H9 (cell line): ENCODE results near the gene THSD7A. TPM values are rescaled to one million over a fixed set of nuclear protein-coding genes. Genes with fewer than 3 reads are reported as not detected.

Source experiments
- DNase-seq: peaks from one replicate; pipeline ENCODE4 v3.0.0-alpha.2; 2017
- H2AFZ ChIP-seq: one replicate; pipeline ENCODE4 v1.6.1; 2013; ENCODE audit warnings: mild to moderate bottlenecking, low read length, control low read depth, moderate library complexity
- H2AK5ac ChIP-seq: 2 replicates; pipeline ENCODE4 v1.6.1; 2013; ENCODE audit warnings: low read length, control low read depth, mixed read lengths; ENCODE audit not compliant: insufficient read length
- H2BK120ac ChIP-seq: one replicate; pipeline ENCODE4 v1.6.1; 2013; ENCODE audit warnings: low read depth, mild to moderate bottlenecking, low read length, control low read depth, inconsistent platforms; ENCODE audit not compliant: poor library complexity, severe bottlenecking
- H2BK12ac ChIP-seq: 2 replicates; pipeline ENCODE4 v1.6.1; 2013; ENCODE audit warnings: low read length, control low read depth, mixed read lengths, low read depth; ENCODE audit not compliant: insufficient read length
- H2BK15ac ChIP-seq: 2 replicates; pipeline ENCODE4 v1.6.1; 2013; ENCODE audit warnings: low read depth, low read length, control low read depth
- H2BK20ac ChIP-seq: one replicate; pipeline ENCODE4 v1.6.1; 2013; ENCODE audit warnings: low read depth, mild to moderate bottlenecking, low read length, control low read depth, inconsistent platforms; ENCODE audit not compliant: poor library complexity, severe bottlenecking
- H2BK5ac ChIP-seq: 2 replicates; pipeline ENCODE4 v1.6.1; 2013; ENCODE audit warnings: low read length, control low read depth, mixed read lengths; ENCODE audit not compliant: insufficient read length
- H3K14ac ChIP-seq: 2 replicates; pipeline ENCODE4 v1.6.1; 2013; ENCODE audit warnings: low read length, control low read depth; ENCODE audit not compliant: insufficient read depth
- H3K18ac ChIP-seq: 2 replicates; pipeline ENCODE4 v1.6.1; 2013; ENCODE audit warnings: low read depth, mild to moderate bottlenecking, mixed read lengths, low read length, control low read depth; ENCODE audit not compliant: insufficient read length
- H3K23ac ChIP-seq: 2 replicates; pipeline ENCODE4 v1.6.1; 2013; ENCODE audit warnings: low read length, control low read depth, mixed read lengths, low read depth; ENCODE audit not compliant: insufficient read length
- H3K23me2 ChIP-seq: 2 replicates; pipeline ENCODE4 v1.6.1; 2013; ENCODE audit warnings: low read depth, mild to moderate bottlenecking, mixed read lengths, low read length, control low read depth; ENCODE audit not compliant: insufficient read length, poor library complexity, severe bottlenecking
- H3K27ac ChIP-seq: 2 replicates; pipeline ENCODE4 v1.5.1; 2013; ENCODE audit warnings: low read length, control low read depth, mixed read lengths, low read depth; ENCODE audit not compliant: insufficient read length
- H3K27me3 ChIP-seq: 2 replicates; pipeline ENCODE4 v1.6.1; 2013; ENCODE audit warnings: low read length, control low read depth, inconsistent platforms; ENCODE audit not compliant: insufficient read depth
- H3K4ac ChIP-seq: 2 replicates; pipeline ENCODE4 v1.6.1; 2013; ENCODE audit warnings: low read depth, mild to moderate bottlenecking, control low read depth, inconsistent platforms, low read length, moderate library complexity
- H3K4me1 ChIP-seq: 2 replicates; pipeline ENCODE4 v1.6.1; 2013; ENCODE audit warnings: low read length, control low read depth, inconsistent platforms; ENCODE audit not compliant: insufficient read depth
- H3K4me2 ChIP-seq: 2 replicates; pipeline ENCODE4 v1.6.1; 2013; ENCODE audit warnings: low read length, control low read depth, mixed read lengths; ENCODE audit not compliant: insufficient read length, insufficient read depth
- H3K56ac ChIP-seq: 2 replicates; pipeline ENCODE4 v1.6.1; 2013; ENCODE audit warnings: low read depth, mild to moderate bottlenecking, mixed read lengths, low read length, control low read depth; ENCODE audit not compliant: insufficient read length
- H3K79me1 ChIP-seq: 2 replicates; pipeline ENCODE4 v1.6.1; 2013; ENCODE audit warnings: low read depth, mild to moderate bottlenecking, moderate library complexity, low read length, control low read depth, inconsistent platforms; ENCODE audit not compliant: insufficient read depth, poor library complexity, severe bottlenecking
- H3K79me2 ChIP-seq: 2 replicates; pipeline ENCODE4 v1.6.1; 2013; ENCODE audit warnings: low read length, control low read depth, inconsistent platforms; ENCODE audit not compliant: insufficient read depth
- H3K9ac ChIP-seq: 2 replicates; pipeline ENCODE4 v1.6.1; 2013; ENCODE audit warnings: low read length, control low read depth, mixed read lengths; ENCODE audit not compliant: insufficient read length; ENCODE audit errors: extremely low read depth
- H3K9me3 ChIP-seq: one replicate; pipeline ENCODE4 v1.6.1; 2013; ENCODE audit warnings: low read depth, low read length, inconsistent platforms; ENCODE audit not compliant: control insufficient read depth
- H3T11ph ChIP-seq: one replicate; pipeline ENCODE4 v1.6.1; 2013; ENCODE audit warnings: mild to moderate bottlenecking, low read length, control low read depth, inconsistent platforms
- H4K20me1 ChIP-seq: one replicate; pipeline ENCODE4 v1.6.1; 2013; ENCODE audit not compliant: control insufficient read depth, insufficient read length, insufficient read depth
- H4K5ac ChIP-seq: 2 replicates; pipeline ENCODE4 v1.6.1; 2013; ENCODE audit warnings: low read depth, mild to moderate bottlenecking, mixed read lengths, low read length, control low read depth; ENCODE audit not compliant: insufficient read length
- H4K8ac ChIP-seq: replicated peaks from 2 replicates; pipeline ENCODE4 v1.6.1; 2013; ENCODE audit warnings: low read length, control low read depth, mixed read lengths, low read depth; ENCODE audit not compliant: insufficient read length
- H4K91ac ChIP-seq: 2 replicates; pipeline ENCODE4 v1.6.1; 2013; ENCODE audit warnings: low read depth, mild to moderate bottlenecking, moderate library complexity, mixed read lengths, low read length, control low read depth; ENCODE audit not compliant: insufficient read length
- H3K27ac Mint-ChIP-seq, 3 experiments: 2 replicates in 2 of 3; 3 replicates in 1 of 3; pipeline ENCODE4 v1.8.0; 2020 to 2021; ENCODE audit warnings: mixed read lengths in 3 of 3, mild to moderate bottlenecking in 1 of 3, moderate library complexity in 1 of 3
- H3K27me3 Mint-ChIP-seq: 2 replicates; pipeline ENCODE4 v1.8.0; 2021; ENCODE audit warnings: low read depth, mild to moderate bottlenecking, moderate library complexity, mixed read lengths
- H3K36me3 Mint-ChIP-seq, 3 experiments: 2 replicates in 2 of 3; 3 replicates in 1 of 3; pipeline ENCODE4 v1.8.0; 2020 to 2021; ENCODE audit warnings: low read depth in 3 of 3, mixed read lengths in 3 of 3; ENCODE audit not compliant: insufficient read depth in 1 of 3
- H3K4me1 Mint-ChIP-seq, 2 experiments: 2 replicates each; pipeline ENCODE4 v1.8.0; 2020; ENCODE audit warnings: mixed read lengths in 2 of 2
- H3K4me3 Mint-ChIP-seq, 2 experiments: 2 replicates in 1 of 2; 3 replicates in 1 of 2; pipeline ENCODE4 v1.8.0; 2020 to 2021; ENCODE audit warnings: mild to moderate bottlenecking in 2 of 2, mixed read lengths in 2 of 2, moderate library complexity in 1 of 2
- H3K9me3 Mint-ChIP-seq, 2 experiments: 2 replicates in 1 of 2; 3 replicates in 1 of 2; pipeline ENCODE4 v1.8.0; 2020; ENCODE audit warnings: mild to moderate bottlenecking in 2 of 2, mixed read lengths in 2 of 2, moderate library complexity in 1 of 2
- CTCF ChIP-seq: fragments of 200-600 bp; sonication (generic); conservative IDR thresholded peaks from 3 replicates; pipeline ENCODE4 v1.8.0; 2021; ENCODE audit warnings: antibody characterized with exemption, mild to moderate bottlenecking
- WGBS: extraction: QIAGEN DNeasy Blood & Tissue Kit; methylation state at CpG from one replicate; pipeline ENCODE4 v1.1.7; 2013; ENCODE audit warnings: missing lambda C conversion rate, low lambda C conversion rate, mixed read lengths; ENCODE audit not compliant: insufficient read length; ENCODE audit errors: extremely low coverage; 5-methylcytosine and 5-hydroxymethylcytosine counted together
- total RNA-seq: library from RNA; stranded (reverse); gene quantifications from 2 replicates; pipeline ENCODE4 v1.2.1, GENCODE V29; 2021

THSD7A gene
- total RNA-seq, 1 experiment from 2014 or later = 0.42 TPM

DNA sequence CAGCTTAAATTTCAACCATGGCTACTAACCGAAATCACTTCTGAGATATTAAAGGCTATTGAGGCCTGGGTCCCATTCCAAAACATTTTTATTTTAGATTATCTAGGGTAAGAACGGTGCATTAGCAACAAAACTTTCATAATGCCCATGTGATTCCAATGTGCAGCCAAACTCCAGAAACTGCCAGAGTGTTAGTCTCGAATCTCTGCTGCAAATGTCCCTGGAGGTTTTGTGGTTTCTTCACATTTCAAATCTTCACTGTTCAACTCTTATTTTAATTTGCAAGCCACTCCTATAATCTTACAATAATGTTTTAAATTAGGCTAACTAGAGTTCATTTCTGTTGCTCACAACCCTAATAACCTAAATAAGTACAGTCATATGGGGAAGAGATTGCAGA is 501.3 kb downstream of the THSD7A start:
- H3K27ac Mint-ChIP-seq = no peak overlapping the region
- no CpG with 5 or more reads among the region's 3 CpGs for WGBS

More for the DNA sequence above, 501.3 kb downstream of the THSD7A start:
- H3K4me3 Mint-ChIP-seq = no peak overlapping the region
- no peak overlapping the region for H4K5ac ChIP-seq
- H3K79me2 ChIP-seq = no peaks in the 10 kb centered on the region
- H4K8ac ChIP-seq = no peak overlapping the region
- no peak for TF ChIP-seq CTCF
- H4K91ac ChIP-seq = no peak overlapping the region
- H2BK120ac ChIP-seq = no peak overlapping the region
- no peak overlapping the region for H3K56ac ChIP-seq
- H3K14ac ChIP-seq = no peak overlapping the region
- H3K79me1 ChIP-seq = no peaks in the 10 kb centered on the region
- H2BK15ac ChIP-seq = no peak overlapping the region
- no peaks in the 10 kb centered on the region for H3K9me3 ChIP-seq
- H3K9ac ChIP-seq = no peak overlapping the region
- H3K4me2 ChIP-seq = no peak overlapping the region
- H3K4me1 ChIP-seq = no peaks in the 10 kb centered on the region
- H3K4me1 Mint-ChIP-seq = peaks cover 11 to 13% of the 10 kb centered on the region in 2 experiments
- no peaks in the 10 kb centered on the region; the same call in 1 of the 2 replicates for H3K27me3 ChIP-seq
- H2BK12ac ChIP-seq = no peak overlapping the region
- H4K20me1 ChIP-seq = no peaks in the 10 kb centered on the region
- no peak overlapping the region for H3K23ac ChIP-seq
- H3T11ph ChIP-seq = no peak overlapping the region
- no peaks in the 10 kb centered on the region for H3K36me3 Mint-ChIP-seq
- DNase-seq = no peak
- H3K27ac ChIP-seq = no peak overlapping the region
- H3K23me2 ChIP-seq = no peaks in the 10 kb centered on the region
- H3K4ac ChIP-seq = no peak overlapping the region
- H2AK5ac ChIP-seq = no peak overlapping the region
- no peak overlapping the region for H2AFZ ChIP-seq
- H2BK20ac ChIP-seq = no peak overlapping the region
- H3K9me3 Mint-ChIP-seq = no peaks in the 10 kb centered on the region
- no peaks in the 10 kb centered on the region for H3K27me3 Mint-ChIP-seq
- H3K18ac ChIP-seq = no peak overlapping the region
- H2BK5ac ChIP-seq = no peak overlapping the region
